CD8-positive, alpha-beta memory T cell (primary cell): ENCODE results near the gene LSM11. TPM values are rescaled to one million over a fixed set of nuclear protein-coding genes. Genes with fewer than 3 reads are reported as not detected.

Experiments
- CTCF ChIA-PET: fragments of 350-600 bp; sonication (Branson Sonifier 250); formaldehyde crosslinking; loops from one replicate; lab custom pipeline; 2021; ENCODE audit warnings: antibody characterized with exemption; lab: Charles Lee
- POLR2A ChIA-PET: fragments of 350-600 bp; sonication (Branson Sonifier 250); formaldehyde crosslinking; loops from one replicate; lab custom pipeline; 2021; ENCODE audit warnings: antibody characterized with exemption; lab: Charles Lee
- DNase-seq, 5 donors: peaks; one replicate each; pipeline versions ENCODE4 v3.0.0 to v3.0.0-alpha.2; 2020 to 2022; ENCODE audit warnings: mixed read lengths in 1 of 5
- H3K27ac ChIP-seq: one replicate; pipeline ENCODE4 v1.7.0; 2013; ENCODE audit warnings: low read depth, mild to moderate bottlenecking, low read length, moderate library complexity
- H3K27me3 ChIP-seq: 2 replicates; pipeline ENCODE4 v1.7.0; 2013; ENCODE audit warnings: low read length, mild to moderate bottlenecking; ENCODE audit not compliant: insufficient read depth, poor library complexity, severe bottlenecking
- H3K36me3 ChIP-seq: 2 replicates; pipeline ENCODE4 v1.7.0; 2013; ENCODE audit warnings: mild to moderate bottlenecking, low read length, moderate library complexity; ENCODE audit not compliant: insufficient read depth
- H3K4me1 ChIP-seq: 2 replicates; pipeline ENCODE4 v1.7.0; 2013; ENCODE audit warnings: mild to moderate bottlenecking, low read length, moderate library complexity; ENCODE audit not compliant: insufficient read depth
- H3K4me3 ChIP-seq: 2 replicates; pipeline ENCODE4 v1.7.0; 2013; ENCODE audit warnings: mild to moderate bottlenecking, low read length
- H3K9me3 ChIP-seq: 2 replicates; pipeline ENCODE4 v1.7.0; 2013; ENCODE audit warnings: mild to moderate bottlenecking, low read length
- H3K27ac Mint-ChIP-seq, 8 donors: one replicate each; pipeline ENCODE4 v1.8.0; 2020 to 2021; ENCODE audit warnings: mixed read lengths in 8 of 8, mild to moderate bottlenecking in 6 of 8, inconsistent platforms in 3 of 8, moderate library complexity in 3 of 8
- H3K27me3 Mint-ChIP-seq, 2 donors: one replicate each; pipeline ENCODE4 v1.8.0; 2020 to 2021; ENCODE audit warnings: mixed read lengths in 2 of 2, mild to moderate bottlenecking in 1 of 2, moderate library complexity in 1 of 2
- H3K36me3 Mint-ChIP-seq, 3 donors: one replicate each; pipeline ENCODE4 v1.8.0; 2020 to 2021; ENCODE audit warnings: mixed read lengths in 3 of 3, inconsistent platforms in 1 of 3, mild to moderate bottlenecking in 1 of 3
- H3K4me1 Mint-ChIP-seq, 3 donors: one replicate each; pipeline ENCODE4 v1.8.0; 2020 to 2021; ENCODE audit warnings: mixed read lengths in 3 of 3, inconsistent platforms in 1 of 3, mild to moderate bottlenecking in 1 of 3
- H3K4me3 Mint-ChIP-seq, 7 donors: one replicate each; pipeline ENCODE4 v1.8.0; 2020 to 2021; ENCODE audit warnings: mixed read lengths in 7 of 7, mild to moderate bottlenecking in 6 of 7, moderate library complexity in 4 of 7, inconsistent platforms in 2 of 7
- H3K9me3 Mint-ChIP-seq, 5 donors: one replicate each; pipeline ENCODE4 v1.8.0; 2020 to 2022; ENCODE audit warnings: mixed read lengths in 5 of 5, mild to moderate bottlenecking in 3 of 5, moderate library complexity in 2 of 5, inconsistent platforms in 1 of 5
- polyA plus RNA-seq: library from polyadenylated mRNA; unstranded; fragments of 300-500 nt; fragmentation: Illumina TruSeq; gene quantifications from one replicate; pipeline ENCODE4 v1.2.3, GENCODE V29; 2021
- total RNA-seq, 2 experiments: library from RNA; stranded (reverse); gene quantifications; one replicate each; pipeline ENCODE4 v1.2.3, GENCODE V29; 2021

Gene LSM11
- total and polyA plus RNA-seq, 3 experiments from 2014 or later = 0.82 to 7.9 (median 7.8) TPM

DNA sequence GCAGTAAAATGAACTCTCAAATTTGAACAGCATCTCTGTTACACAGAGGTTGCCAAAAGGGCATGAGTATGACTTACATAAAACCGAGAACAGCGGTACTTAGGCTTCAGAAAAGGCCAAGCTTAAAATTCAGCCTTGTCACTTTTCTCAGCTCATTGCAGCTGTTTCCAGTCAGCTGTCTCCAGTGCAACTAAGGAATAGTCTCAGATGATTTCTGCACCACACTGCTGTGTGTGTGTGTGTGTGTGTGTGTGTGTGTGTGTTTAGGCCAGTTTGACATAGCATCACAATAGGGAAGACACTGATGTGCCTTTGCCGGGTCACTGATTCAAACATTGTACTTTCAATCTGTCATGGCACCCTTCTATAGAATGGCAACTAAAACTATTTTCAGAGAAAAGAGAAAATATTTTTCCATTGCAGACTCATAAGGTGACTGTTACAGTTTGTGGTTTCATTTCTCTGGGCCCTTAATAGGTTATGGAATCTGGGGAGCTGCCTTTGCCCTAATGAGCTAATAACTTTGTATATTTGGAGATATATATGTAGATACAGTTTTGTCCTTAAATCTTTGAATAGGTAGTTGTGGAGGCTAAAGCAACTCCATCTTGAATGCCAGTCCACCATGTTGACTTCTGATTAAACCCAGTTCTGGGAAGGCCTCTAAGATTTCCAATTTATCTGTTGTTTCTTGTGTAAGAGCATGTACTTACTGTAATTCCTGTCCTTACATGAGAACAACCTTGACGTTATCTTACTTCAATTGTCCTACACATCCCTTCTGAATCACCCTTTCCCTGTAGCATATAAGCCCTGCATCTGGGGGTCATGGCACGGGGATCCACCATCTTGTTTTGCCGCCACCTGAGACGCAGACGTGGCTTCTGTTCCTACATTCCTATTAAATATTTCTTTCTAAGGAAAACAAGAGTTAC is 4.5 kb downstream of the LSM11 start:
- peak overlapping the region in 1 of 8 donors; percentile 8 for H3K27ac Mint-ChIP-seq
- Histone ChIP-seq H3K27ac (no peak overlapping the region), H3K4me1 (peaks cover 11% of the 10 kb centered on the region), H3K27me3 (no peaks in the 10 kb centered on the region), H3K9me3 (no peaks in the 10 kb centered on the region), H3K4me3 (no peak overlapping the region), H3K36me3 (peaks cover under 1% of the 10 kb centered on the region)
- H3K27me3 Mint-ChIP-seq = peaks cover 0 to 2% of the 10 kb centered on the region in 2 donors
- no peaks in the 10 kb centered on the region for H3K9me3 Mint-ChIP-seq
- peaks cover 4 to 18% (median 6%) of the 10 kb centered on the region in 3 donors for H3K36me3 Mint-ChIP-seq
- no peak for DNase-seq
- peaks cover 16 to 28% (median 26%) of the 10 kb centered on the region in 3 donors for H3K4me1 Mint-ChIP-seq
- POLR2A ChIA-PET = no interaction called here
- peak overlapping the region in 1 of 7 donors; percentile 23 for H3K4me3 Mint-ChIP-seq
- CTCF ChIA-PET = interaction anchor here (0.8 kb wide), 1 partner anchor 317 kb away, joined by 3 read pairs; no protein-coding TSS in a partner anchor

DNA sequence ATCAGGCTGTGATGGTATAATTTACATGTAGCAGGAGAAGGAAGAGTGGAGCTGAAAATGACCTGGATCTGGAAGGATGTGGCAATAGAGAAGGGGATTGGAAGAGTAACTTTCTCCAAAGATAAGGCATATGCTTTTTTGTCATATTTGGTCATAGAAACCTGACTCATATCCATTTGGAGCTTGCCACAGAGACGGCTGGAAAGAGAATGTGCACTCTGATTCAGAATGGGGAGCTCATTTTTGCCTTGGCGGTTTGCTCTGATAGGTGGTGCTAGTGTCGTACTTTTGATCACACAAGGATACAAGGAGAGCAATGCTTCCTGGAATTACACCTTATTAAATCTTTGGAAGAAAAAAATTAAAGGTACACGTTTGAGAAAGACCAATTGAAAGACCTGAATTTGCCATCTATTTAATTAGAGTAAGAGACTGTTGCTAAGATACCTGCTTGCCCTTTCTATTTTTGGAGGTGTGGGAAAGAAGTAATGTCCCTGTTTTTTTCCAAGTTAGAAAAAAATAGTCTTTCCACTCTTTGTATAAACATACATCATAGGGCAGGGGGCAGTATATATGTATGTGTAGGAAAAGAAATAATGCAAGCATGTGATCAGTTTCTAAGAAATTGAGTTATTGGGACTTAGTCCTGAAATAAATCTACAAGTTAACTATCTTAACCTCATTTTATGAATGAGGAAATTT is 5.4 kb downstream of the LSM11 start:
- Histone ChIP-seq H3K4me1 (peaks cover 7% of the 10 kb centered on the region), H3K4me3 (no peak overlapping the region), H3K27me3 (no peaks in the 10 kb centered on the region), H3K27ac (no peak overlapping the region), H3K36me3 (peaks cover 7% of the 10 kb centered on the region), H3K9me3 (no peaks in the 10 kb centered on the region)
- ChIA-PET CTCF (no interaction called here), POLR2A (no interaction called here)
- Mint-ChIP-seq H3K36me3 (peaks cover 4 to 27% (median 7%) of the 10 kb centered on the region in 3 donors), H3K4me3 (no peak overlapping the region), H3K27ac (peak overlapping the region in 1 of 8 donors; percentile 8), H3K4me1 (peaks cover 13 to 24% (median 22%) of the 10 kb centered on the region in 3 donors), H3K9me3 (no peaks in the 10 kb centered on the region), H3K27me3 (no peaks in the 10 kb centered on the region)
- DNase-seq = no peak

DNA sequence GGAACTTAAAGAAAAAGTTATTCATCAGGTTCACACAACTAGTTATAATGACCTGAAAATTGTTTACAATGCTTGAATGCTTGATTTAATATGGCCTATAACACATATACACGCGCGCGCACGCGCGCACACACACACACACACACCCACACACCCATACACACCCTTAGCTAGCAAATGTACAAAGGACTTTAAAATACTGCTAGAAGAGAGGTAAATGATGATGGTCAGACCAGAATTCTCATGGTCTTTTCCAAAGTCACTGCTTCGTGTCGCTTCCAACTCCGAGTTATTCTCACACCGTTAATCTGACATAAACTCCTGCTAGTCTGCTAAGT is 5.9 kb downstream of the LSM11 start:
- no peaks in the 10 kb centered on the region for H3K9me3 Mint-ChIP-seq
- H3K9me3 ChIP-seq = no peaks in the 10 kb centered on the region
- no peak overlapping the region for H3K4me3 Mint-ChIP-seq
- POLR2A ChIA-PET = no interaction called here
- peaks cover 7% of the 10 kb centered on the region for H3K36me3 ChIP-seq
- H3K36me3 Mint-ChIP-seq = peaks cover 4 to 29% (median 7%) of the 10 kb centered on the region in 3 donors
- no peaks in the 10 kb centered on the region for H3K27me3 Mint-ChIP-seq
- peaks cover 4% of the 10 kb centered on the region for H3K4me1 ChIP-seq
- no peak for DNase-seq
- peaks cover 10 to 21% (median 19%) of the 10 kb centered on the region in 3 donors for H3K4me1 Mint-ChIP-seq
- H3K27ac Mint-ChIP-seq = no peak overlapping the region
- H3K27ac ChIP-seq = no peak overlapping the region
- no peaks in the 10 kb centered on the region for H3K27me3 ChIP-seq
- no peak overlapping the region for H3K4me3 ChIP-seq
- CTCF ChIA-PET = interaction anchor here (1.4 kb wide), 1 partner anchor 13 kb away, joined by 3 read pairs; no protein-coding TSS in a partner anchor

DNA sequence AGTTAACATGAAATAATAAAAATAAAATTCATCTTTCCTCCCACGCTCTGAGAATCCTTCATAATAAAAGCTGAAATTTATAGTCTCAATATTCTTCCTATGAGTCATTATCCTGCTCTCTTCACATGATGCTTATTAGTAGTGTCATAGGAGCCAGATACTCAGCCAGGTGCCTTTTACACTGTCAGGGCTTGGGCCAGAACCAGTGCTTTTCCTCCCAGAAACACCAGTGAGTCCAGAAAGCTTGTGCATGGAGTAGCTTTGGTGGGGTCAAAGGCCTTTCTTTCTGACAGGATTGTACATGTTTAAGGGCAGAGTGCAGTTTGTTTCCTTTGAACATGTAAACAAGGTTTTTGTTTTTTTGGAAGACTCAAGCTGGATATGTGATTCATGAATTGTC is 6.8 kb downstream of the LSM11 start:
- ChIA-PET POLR2A (no interaction called here), CTCF (interaction anchor here (1.4 kb wide), 1 partner anchor 12 kb away, joined by 3 read pairs; no protein-coding TSS in a partner anchor)
- no peaks in the 10 kb centered on the region for H3K27me3 ChIP-seq
- H3K4me1 ChIP-seq = no peaks in the 10 kb centered on the region
- H3K27me3 Mint-ChIP-seq = no peaks in the 10 kb centered on the region
- H3K9me3 ChIP-seq = no peaks in the 10 kb centered on the region
- H3K4me3 ChIP-seq = no peak overlapping the region
- H3K4me3 Mint-ChIP-seq = no peak overlapping the region
- H3K9me3 Mint-ChIP-seq = no peaks in the 10 kb centered on the region
- no peak overlapping the region for H3K27ac ChIP-seq
- H3K36me3 Mint-ChIP-seq = peaks cover 4 to 36% (median 11%) of the 10 kb centered on the region in 3 donors
- peaks cover 14% of the 10 kb centered on the region for H3K36me3 ChIP-seq
- no peak for DNase-seq
- peak overlapping the region in 1 of 8 donors; percentile 44 for H3K27ac Mint-ChIP-seq
- peaks cover 4 to 12% (median 10%) of the 10 kb centered on the region in 3 donors for H3K4me1 Mint-ChIP-seq

DNA sequence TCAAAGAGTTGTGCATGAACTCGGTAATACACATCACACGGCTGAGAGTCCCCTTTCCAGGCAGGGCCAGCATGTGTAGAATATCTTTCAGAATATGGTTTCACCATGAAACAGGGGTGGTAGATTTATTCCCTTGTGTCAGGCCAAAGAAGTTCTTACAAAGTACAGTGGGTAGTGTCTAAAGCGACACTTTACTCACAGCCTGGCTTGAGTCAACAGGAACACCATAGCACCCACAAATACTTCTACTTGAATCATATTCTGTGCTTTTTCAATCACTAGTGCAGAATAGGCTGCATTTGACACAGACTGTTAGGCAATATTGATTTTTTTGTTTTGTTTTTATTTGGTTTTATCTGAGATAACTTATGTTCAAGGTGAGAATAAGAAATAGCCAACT is 12.6 kb downstream of the LSM11 start:
- Histone ChIP-seq H3K27ac (no peak overlapping the region), H3K4me3 (no peak overlapping the region), H3K36me3 (peaks cover 18% of the 10 kb centered on the region), H3K9me3 (no peaks in the 10 kb centered on the region), H3K27me3 (no peaks in the 10 kb centered on the region), H3K4me1 (no peaks in the 10 kb centered on the region)
- no peak for DNase-seq
- H3K9me3 Mint-ChIP-seq = no peaks in the 10 kb centered on the region
- no peak overlapping the region for H3K4me3 Mint-ChIP-seq
- H3K27me3 Mint-ChIP-seq = no peaks in the 10 kb centered on the region
- H3K36me3 Mint-ChIP-seq = peaks cover 4 to 72% (median 27%) of the 10 kb centered on the region in 3 donors
- no peak overlapping the region for H3K27ac Mint-ChIP-seq
- H3K4me1 Mint-ChIP-seq = no peaks in the 10 kb centered on the region
- CTCF ChIA-PET = no interaction called here
- POLR2A ChIA-PET = no interaction called here

DNA sequence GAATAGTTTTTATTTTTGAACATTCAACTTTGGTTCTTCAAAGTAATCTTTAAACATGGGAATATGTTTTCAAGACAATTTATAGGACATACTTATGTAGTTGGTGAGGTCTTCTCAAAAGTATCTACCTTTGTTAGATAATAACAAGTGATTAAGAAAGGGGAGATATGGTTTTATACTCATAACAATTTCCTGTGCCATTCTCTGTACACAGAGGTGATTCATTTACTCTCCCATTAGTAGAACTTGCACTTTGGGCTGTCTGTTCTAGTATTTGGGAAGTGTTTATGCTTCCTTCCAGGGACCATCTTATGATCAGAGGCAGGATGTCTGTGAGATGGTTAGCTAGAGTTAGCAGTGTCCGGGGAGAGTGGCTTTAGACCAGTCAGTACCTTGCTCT is 15.2 kb downstream of the LSM11 start:
- H3K4me3 ChIP-seq = no peak overlapping the region
- Mint-ChIP-seq H3K4me1 (peaks cover 0 to 5% (median 0%) of the 10 kb centered on the region in 3 donors), H3K27me3 (no peaks in the 10 kb centered on the region), H3K36me3 (peaks cover 0 to 52% (median 26%) of the 10 kb centered on the region in 3 donors), H3K27ac (no peak overlapping the region), H3K9me3 (no peaks in the 10 kb centered on the region), H3K4me3 (no peak overlapping the region)
- H3K27me3 ChIP-seq = no peaks in the 10 kb centered on the region
- H3K36me3 ChIP-seq = peaks cover 12% of the 10 kb centered on the region
- no peak overlapping the region for H3K27ac ChIP-seq
- CTCF ChIA-PET = no interaction called here
- H3K9me3 ChIP-seq = no peaks in the 10 kb centered on the region
- H3K4me1 ChIP-seq = no peaks in the 10 kb centered on the region
- POLR2A ChIA-PET = no interaction called here
- no peak for DNase-seq

DNA sequence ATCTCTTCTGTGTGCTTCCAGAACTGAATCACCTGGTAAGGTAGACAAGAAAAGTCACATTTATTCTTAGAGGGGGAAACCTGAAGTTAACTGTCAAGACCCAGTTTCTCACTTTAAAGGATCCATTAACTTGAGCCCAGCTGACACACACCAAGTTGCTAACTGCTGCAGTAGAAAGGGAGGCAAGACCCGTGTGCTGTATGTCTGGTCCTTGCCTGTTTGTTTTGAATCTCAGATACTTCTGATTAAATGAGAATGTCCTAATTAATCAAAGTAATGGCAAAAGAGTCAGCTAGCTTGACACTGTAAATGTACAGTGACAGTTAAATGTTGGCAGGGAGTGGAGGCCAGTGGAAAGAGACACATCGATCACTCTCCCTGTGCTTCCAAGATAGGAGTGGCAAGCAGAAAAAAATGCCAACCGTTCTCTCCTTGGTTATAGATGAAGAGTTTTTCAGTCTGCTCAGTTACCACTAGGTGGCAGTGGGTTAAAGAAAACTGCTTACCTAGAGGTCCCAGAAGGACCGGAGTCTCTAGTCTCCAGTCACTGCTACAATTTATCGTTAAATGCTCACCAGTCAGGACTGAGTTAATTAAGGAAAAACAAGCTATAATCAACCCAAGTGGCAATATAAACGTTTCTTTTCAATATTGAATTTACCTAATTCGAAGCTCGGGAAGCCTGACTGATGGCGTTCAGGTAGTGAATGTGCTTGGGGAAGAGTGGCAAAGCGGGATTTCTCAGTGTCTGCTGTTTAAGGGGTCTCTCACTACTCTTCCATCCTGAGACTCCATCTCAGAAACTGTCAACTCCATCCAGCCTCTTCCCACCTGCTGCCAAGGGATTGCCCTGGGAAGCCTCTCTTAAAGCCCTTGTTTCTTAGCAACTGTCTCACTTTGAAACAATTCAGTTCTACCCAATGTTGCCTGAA is 18.4 kb downstream of the LSM11 start:
- no peaks in the 10 kb centered on the region for H3K27me3 Mint-ChIP-seq
- H3K27ac Mint-ChIP-seq = peak overlapping the region in 1 of 8 donors; percentile 11
- H3K4me3 ChIP-seq = no peak overlapping the region
- H3K9me3 ChIP-seq = no peaks in the 10 kb centered on the region
- no peak overlapping the region for H3K4me3 Mint-ChIP-seq
- peak in 2 of 5 donors; percentile 17 to 24 for DNase-seq
- no peaks in the 10 kb centered on the region for H3K27me3 ChIP-seq
- H3K9me3 Mint-ChIP-seq = no peaks in the 10 kb centered on the region
- peaks cover 0 to 5% (median 0%) of the 10 kb centered on the region in 3 donors for H3K4me1 Mint-ChIP-seq
- peaks cover 0 to 25% (median 12%) of the 10 kb centered on the region in 3 donors for H3K36me3 Mint-ChIP-seq
- no peaks in the 10 kb centered on the region for H3K36me3 ChIP-seq
- H3K4me1 ChIP-seq = no peaks in the 10 kb centered on the region
- H3K27ac ChIP-seq = no peak overlapping the region
- ChIA-PET POLR2A (no interaction called here), CTCF (interaction anchor here (0.7 to 3.3 kb wide), 12 partner anchors 8 to 1371 kb away, joined by 3 to 12 read pairs (median 3); partner anchors contain the start of gene LSM11)
